ENCODE results near the gene EPS8L3.

GRCh38 chr1:109767637-109768334 lies 4.1 kb upstream of the EPS8L3 start:
- TF ChIP-seq EZH2 (IDR thresholded peaks at IDR 0.05; ENCODE audit: insufficient read depth, poor library complexity, severe bottlenecking) (no peak), EZH2phosphoT487 (IDR thresholded peaks at IDR 0.05; ENCODE audit: insufficient read depth, low read depth) (no peak)

Data from GM23248 (cell line).